SK-N-SH treated with all-trans-retinoic acid at 6 μM for 48 hours (cell line): Measurements from ENCODE around the gene ZNF326.

Experiments used
- ATAC-seq: fragments of 200-7000 bp; cut with Tn5 transposase; 3 replicates; pipeline ENCODE4 v1.9.1; 2020; ENCODE audit warnings: mild to moderate bottlenecking, moderate library complexity
- BACH2 ChIP-seq: fragments of 250-450 bp; sonication (Bioruptor Pico); IDR thresholded peaks from 2 replicates; pipeline ENCODE4 v1.9.0; 2021; ENCODE audit warnings: mild to moderate bottlenecking, borderline replicate concordance
- ESRRG ChIP-seq: fragments of 250-450 bp; sonication (Bioruptor Pico); IDR thresholded peaks from 2 replicates; pipeline ENCODE4 v1.6.1; 2021; ENCODE audit warnings: mild to moderate bottlenecking
- ISL1 ChIP-seq: fragments of 250-450 bp; sonication (Bioruptor Pico); IDR thresholded peaks from 2 replicates; pipeline ENCODE4 v2.1.2; 2022; ENCODE audit warnings: mild to moderate bottlenecking, moderate library complexity
- PPARA ChIP-seq: fragments of 250-450 bp; sonication (Bioruptor Pico); IDR thresholded peaks from 2 replicates; pipeline ENCODE4 v1.5.0; 2020; ENCODE audit warnings: mild to moderate bottlenecking, borderline replicate concordance
- TCF4 ChIP-seq: fragments of 250-450 bp; sonication (Bioruptor Pico); IDR thresholded peaks from 2 replicates; pipeline ENCODE4 v1.8.0; 2021; ENCODE audit warnings: mild to moderate bottlenecking, moderate library complexity, borderline replicate concordance
- ZC3H10 ChIP-seq: fragments of 250-450 bp; sonication (Bioruptor Pico); IDR thresholded peaks from 2 replicates; pipeline ENCODE4 v1.5.1; 2021; ENCODE audit warnings: mild to moderate bottlenecking, moderate library complexity
- ZFP3 ChIP-seq: fragments of 250-450 bp; sonication (Bioruptor Pico); IDR thresholded peaks from 2 replicates; pipeline ENCODE4 v1.5.0; 2020; ENCODE audit warnings: mild to moderate bottlenecking, moderate library complexity
- ZNF565 ChIP-seq: fragments of 450-650 bp; formaldehyde crosslinking; conservative IDR thresholded peaks from 2 replicates; pipeline ENCODE4 v1.5.0; 2020; ENCODE audit warnings: low read depth, mild to moderate bottlenecking, moderate library complexity
- ZNF70 ChIP-seq: fragments of 450-650 bp; formaldehyde crosslinking; IDR thresholded peaks from 2 replicates; pipeline ENCODE4 v1.5.0; 2020; ENCODE audit warnings: mild to moderate bottlenecking, moderate library complexity
- ZNF8 ChIP-seq: fragments of 450-650 bp; formaldehyde crosslinking; IDR thresholded peaks from 2 replicates; pipeline ENCODE4 v1.5.0; 2020; ENCODE audit warnings: mild to moderate bottlenecking, moderate library complexity
- TF ChIP-seq, protein P1 (sequence below): fragments of 250-450 bp; sonication (Bioruptor Pico); IDR thresholded peaks from 2 replicates; pipeline ENCODE4 v1.8.0; 2021; ENCODE audit warnings: low read depth, mild to moderate bottlenecking, moderate library complexity, borderline replicate concordance
- TF ChIP-seq, protein P2 (sequence below): fragments of 250-450 bp; sonication (Bioruptor Pico); IDR thresholded peaks from 2 replicates; pipeline ENCODE4 v1.5.1; 2020; ENCODE audit warnings: low read depth, mild to moderate bottlenecking, moderate library complexity
- TF ChIP-seq, protein P3 (sequence below): fragments of 250-450 bp; sonication (Bioruptor Pico); IDR thresholded peaks from 2 replicates; pipeline ENCODE4 v1.5.0; 2020; ENCODE audit warnings: mild to moderate bottlenecking, moderate library complexity
- TF ChIP-seq, protein P4 (sequence below): fragments of 250-450 bp; sonication (Bioruptor Pico); IDR thresholded peaks from 2 replicates; pipeline ENCODE4 v1.8.0; 2020; ENCODE audit warnings: mild to moderate bottlenecking, moderate library complexity, borderline replicate concordance

ZNF326 gene

DNA sequence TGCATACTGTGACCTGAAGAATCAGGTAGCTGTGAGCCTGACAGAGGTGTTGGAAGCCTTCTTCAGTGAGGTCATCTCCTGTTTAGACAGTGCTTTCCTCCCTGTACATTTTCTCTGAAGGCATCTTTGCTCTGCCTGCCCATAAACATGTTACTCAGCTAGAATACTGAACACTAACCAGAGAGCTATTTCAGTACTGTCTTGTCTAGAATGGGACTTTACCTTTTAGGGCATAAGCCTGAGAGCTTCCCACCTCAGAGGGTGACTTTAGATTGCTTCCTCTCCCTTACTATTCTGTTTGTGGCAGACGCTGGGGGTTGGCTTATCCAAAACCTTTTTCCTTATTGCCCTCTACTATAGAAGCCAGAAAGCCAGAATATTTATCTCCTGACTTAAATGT is 23.3 kb upstream of the ZNF326 start:
- TF ChIP-seq, protein P1, sequence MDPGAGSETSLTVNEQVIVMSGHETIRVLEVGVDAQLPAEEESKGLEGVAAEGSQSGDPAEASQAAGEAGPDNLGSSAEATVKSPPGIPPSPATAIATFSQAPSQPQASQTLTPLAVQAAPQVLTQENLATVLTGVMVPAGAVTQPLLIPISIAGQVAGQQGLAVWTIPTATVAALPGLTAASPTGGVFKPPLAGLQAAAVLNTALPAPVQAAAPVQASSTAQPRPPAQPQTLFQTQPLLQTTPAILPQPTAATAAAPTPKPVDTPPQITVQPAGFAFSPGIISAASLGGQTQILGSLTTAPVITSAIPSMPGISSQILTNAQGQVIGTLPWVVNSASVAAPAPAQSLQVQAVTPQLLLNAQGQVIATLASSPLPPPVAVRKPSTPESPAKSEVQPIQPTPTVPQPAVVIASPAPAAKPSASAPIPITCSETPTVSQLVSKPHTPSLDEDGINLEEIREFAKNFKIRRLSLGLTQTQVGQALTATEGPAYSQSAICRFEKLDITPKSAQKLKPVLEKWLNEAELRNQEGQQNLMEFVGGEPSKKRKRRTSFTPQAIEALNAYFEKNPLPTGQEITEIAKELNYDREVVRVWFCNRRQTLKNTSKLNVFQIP (CRISPR knock-in tag) = no peak
- ATAC-seq = peak; percentile 15; the same call in 1 of the 3 replicates

DNA sequence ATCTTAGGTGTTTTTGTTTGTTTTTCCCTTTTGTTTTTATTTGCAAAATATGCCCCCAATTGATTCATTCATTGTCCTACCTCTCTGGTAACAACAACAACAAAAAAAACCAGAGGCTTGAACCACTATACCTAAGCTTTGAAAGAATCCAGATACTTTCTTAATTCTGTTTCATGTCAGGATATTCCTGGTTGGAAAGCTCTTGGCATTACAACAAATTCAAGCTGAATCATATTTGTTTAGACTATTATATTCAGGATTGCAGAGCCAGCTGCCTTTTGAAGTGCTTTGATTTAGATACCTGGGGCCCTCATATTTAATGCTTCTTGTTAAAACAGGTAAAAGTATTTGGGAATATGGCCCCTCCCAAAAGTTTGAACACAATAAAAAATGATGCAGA is 22.9 kb upstream of the ZNF326 start:
- no peak for TF ChIP-seq PPARA (CRISPR knock-in tag)
- no peak for TF ChIP-seq ZFP3
- TF ChIP-seq, protein P2, sequence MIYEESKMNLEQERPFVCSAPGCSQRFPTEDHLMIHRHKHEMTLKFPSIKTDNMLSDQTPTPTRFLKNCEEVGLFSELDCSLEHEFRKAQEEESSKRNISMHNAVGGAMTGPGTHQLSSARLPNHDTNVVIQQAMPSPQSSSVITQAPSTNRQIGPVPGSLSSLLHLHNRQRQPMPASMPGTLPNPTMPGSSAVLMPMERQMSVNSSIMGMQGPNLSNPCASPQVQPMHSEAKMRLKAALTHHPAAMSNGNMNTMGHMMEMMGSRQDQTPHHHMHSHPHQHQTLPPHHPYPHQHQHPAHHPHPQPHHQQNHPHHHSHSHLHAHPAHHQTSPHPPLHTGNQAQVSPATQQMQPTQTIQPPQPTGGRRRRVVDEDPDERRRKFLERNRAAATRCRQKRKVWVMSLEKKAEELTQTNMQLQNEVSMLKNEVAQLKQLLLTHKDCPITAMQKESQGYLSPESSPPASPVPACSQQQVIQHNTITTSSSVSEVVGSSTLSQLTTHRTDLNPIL (CRISPR knock-in tag) = no peak
- TF ChIP-seq ZNF70 (CRISPR knock-in tag) = no peak
- ATAC-seq = no peak; the same call in 2 of the 3 replicates

DNA sequence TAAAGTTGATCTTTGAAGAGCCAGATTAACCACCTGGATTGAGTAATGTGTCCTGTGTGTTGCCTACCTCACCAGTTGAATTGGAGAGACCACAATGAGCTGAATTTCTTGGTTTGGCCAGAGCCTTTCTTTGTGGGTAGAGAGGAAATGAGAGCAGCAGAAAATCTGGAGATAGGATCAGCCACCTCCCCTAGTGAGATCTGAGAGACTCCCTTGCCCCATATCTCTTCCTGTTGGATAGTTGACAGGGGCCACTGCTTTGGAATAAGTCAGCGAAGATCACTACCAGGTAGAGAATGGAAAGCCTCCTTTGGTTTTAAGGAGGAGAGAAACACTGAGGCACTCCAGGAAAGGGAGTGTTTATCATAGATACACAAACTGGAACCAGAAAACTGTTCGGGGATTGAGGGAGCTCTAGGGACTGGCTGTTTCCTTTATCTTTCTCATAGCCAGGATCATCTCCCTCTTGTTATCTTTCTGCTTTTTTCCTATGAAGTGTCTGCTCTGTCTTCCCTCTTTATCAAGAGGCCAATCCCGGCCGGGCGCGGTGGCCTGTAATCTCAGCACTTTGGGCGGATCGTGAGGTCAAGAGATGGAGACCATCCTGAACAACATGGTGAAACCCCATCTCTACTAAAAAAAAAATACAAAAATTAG is 21.3 kb upstream of the ZNF326 start:
- ATAC-seq = no peak

DNA sequence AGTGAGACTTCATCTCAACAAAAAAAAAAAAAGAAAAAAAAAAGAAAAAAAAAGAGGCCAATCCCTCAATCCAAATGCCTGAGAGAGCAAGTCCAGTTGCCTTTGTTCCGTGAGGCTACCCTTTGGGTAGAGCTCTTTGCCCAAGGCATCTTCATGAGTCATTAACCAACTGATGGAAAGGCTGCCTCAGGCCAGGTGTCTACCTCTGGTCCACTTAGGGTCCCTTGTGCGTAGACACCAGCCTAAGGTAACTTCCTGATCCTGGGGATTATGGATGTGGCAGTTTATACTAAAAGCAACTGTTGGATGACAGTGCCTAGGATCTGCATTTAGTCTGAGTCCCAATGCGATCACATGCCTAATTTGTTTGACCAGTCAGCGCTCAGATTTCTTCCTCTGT is 20.7 kb upstream of the ZNF326 start:
- ATAC-seq = no peak
- TF ChIP-seq, protein P3, sequence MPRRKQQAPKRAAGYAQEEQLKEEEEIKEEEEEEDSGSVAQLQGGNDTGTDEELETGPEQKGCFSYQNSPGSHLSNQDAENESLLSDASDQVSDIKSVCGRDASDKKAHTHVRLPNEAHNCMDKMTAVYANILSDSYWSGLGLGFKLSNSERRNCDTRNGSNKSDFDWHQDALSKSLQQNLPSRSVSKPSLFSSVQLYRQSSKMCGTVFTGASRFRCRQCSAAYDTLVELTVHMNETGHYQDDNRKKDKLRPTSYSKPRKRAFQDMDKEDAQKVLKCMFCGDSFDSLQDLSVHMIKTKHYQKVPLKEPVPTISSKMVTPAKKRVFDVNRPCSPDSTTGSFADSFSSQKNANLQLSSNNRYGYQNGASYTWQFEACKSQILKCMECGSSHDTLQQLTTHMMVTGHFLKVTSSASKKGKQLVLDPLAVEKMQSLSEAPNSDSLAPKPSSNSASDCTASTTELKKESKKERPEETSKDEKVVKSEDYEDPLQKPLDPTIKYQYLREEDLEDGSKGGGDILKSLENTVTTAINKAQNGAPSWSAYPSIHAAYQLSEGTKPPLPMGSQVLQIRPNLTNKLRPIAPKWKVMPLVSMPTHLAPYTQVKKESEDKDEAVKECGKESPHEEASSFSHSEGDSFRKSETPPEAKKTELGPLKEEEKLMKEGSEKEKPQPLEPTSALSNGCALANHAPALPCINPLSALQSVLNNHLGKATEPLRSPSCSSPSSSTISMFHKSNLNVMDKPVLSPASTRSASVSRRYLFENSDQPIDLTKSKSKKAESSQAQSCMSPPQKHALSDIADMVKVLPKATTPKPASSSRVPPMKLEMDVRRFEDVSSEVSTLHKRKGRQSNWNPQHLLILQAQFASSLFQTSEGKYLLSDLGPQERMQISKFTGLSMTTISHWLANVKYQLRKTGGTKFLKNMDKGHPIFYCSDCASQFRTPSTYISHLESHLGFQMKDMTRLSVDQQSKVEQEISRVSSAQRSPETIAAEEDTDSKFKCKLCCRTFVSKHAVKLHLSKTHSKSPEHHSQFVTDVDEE = no peak
- no peak for TF ChIP-seq ZNF8 (CRISPR knock-in tag)

More for the DNA sequence above, 21.3 kb upstream of the ZNF326 start:
- no peak for TF ChIP-seq ZNF70 (CRISPR knock-in tag)
- no peak for TF ChIP-seq ZNF565 (CRISPR knock-in tag)
- no peak for TF ChIP-seq PPARA (CRISPR knock-in tag)
- TF ChIP-seq, all 23 proteins: peak for 0

DNA sequence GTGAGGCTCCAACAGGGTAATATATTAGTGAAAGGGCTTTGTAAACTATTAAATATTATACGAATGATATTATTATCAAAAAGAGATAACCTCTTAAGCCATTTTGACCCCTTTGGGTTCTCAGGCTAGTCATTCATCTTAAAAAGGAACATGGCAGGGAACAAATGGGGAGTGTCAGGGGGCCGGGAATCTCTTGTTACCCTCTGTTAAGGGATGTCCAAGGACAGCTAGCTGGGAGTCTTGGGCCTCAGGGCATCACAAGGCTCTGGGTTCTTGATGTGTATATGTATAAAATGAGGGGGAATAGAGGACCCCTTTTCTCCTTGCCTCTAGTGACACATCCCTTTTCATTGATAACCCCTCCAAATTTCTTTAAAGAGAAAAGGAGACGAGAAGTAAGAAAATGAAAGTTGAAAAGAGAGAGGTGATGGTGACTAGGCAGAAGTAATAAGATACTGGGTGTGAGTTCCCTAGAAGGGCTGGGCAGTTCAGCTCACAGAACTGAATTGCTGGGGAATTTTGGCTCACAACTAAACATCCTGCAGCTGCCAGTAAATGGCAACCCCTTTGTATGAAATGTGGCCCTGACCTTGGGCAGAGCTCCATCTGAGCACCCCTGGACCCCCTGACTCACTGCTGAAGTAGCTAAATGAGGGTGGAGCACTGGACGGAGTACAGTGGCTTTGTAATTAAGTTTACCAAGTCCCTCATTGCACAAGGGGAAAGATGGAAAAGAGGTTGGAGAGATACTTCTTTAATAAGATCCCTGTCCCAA is 20.0 kb upstream of the ZNF326 start:
- TF ChIP-seq, protein P3 = no peak
- TF ChIP-seq, protein P4, sequence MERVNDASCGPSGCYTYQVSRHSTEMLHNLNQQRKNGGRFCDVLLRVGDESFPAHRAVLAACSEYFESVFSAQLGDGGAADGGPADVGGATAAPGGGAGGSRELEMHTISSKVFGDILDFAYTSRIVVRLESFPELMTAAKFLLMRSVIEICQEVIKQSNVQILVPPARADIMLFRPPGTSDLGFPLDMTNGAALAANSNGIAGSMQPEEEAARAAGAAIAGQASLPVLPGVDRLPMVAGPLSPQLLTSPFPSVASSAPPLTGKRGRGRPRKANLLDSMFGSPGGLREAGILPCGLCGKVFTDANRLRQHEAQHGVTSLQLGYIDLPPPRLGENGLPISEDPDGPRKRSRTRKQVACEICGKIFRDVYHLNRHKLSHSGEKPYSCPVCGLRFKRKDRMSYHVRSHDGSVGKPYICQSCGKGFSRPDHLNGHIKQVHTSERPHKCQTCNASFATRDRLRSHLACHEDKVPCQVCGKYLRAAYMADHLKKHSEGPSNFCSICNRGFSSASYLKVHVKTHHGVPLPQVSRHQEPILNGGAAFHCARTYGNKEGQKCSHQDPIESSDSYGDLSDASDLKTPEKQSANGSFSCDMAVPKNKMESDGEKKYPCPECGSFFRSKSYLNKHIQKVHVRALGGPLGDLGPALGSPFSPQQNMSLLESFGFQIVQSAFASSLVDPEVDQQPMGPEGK = no peak
- TF ChIP-seq PPARA (CRISPR knock-in tag) (no peak), TCF4 (CRISPR knock-in tag) (no peak), BACH2 (no peak), ZC3H10 (CRISPR knock-in tag) (no peak), ESRRG (CRISPR knock-in tag) (no peak), ISL1 (CRISPR knock-in tag) (no peak)
- TF ChIP-seq, protein P2 (CRISPR knock-in tag) = no peak
- TF ChIP-seq, all 23 proteins: peak for 0
- ATAC-seq = peak; percentile 85
